Measurements from ENCODE around the gene TNFRSF4. TPM values are rescaled to one million over a fixed set of nuclear protein-coding genes. Genes with fewer than 3 reads are reported as not detected.
A peak's percentile ranks its signal among the peaks of the same experiment; 100 is the strongest.

TNFRSF4 gene
- polyA plus RNA-seq, 6 donors from 2014 or later = 0.18 to 0.36 (median 0.32) TPM; not detected in 3

GRCh38 chr1:1226566-1227362 lies 12.8 kb upstream of the TNFRSF4 start:
- ATAC-seq (ENCODE audit: low read depth in 2 of 2) = no peak
- H3K4me3 Mint-ChIP-seq = no peak overlapping the region
- no peak overlapping the region for H3K27ac Mint-ChIP-seq
- H3K4me1 Mint-ChIP-seq = peaks cover 20 to 44% (median 23%) of the 10 kb centered on the region in 3 donors
- peaks cover 0 to 8% of the 10 kb centered on the region in 2 donors for H3K36me3 Mint-ChIP-seq
- H3K27me3 Mint-ChIP-seq = no peaks in the 10 kb centered on the region
- DNase-seq = no peak
- H3K9me3 Mint-ChIP-seq = no peaks in the 10 kb centered on the region

- H3K9me3 Mint-ChIP-seq = no peaks in the 10 kb centered on the region
- peaks cover 0 to 8% of the 10 kb centered on the region in 2 donors for H3K36me3 Mint-ChIP-seq
- ATAC-seq (ENCODE audit: low read depth in 2 of 2) = no peak
- peak overlapping the region in 2 of 8 donors; percentile 41 to 47 for H3K4me3 Mint-ChIP-seq
- H3K27ac Mint-ChIP-seq = no peak overlapping the region
- peaks cover 19 to 41% (median 20%) of the 10 kb centered on the region in 3 donors for H3K4me1 Mint-ChIP-seq
- DNase-seq = no peak
- no peaks in the 10 kb centered on the region for H3K27me3 Mint-ChIP-seq
Measured at GRCh38 chr1:1225913-1226312, 12.0 kb upstream of the TNFRSF4 start.

GRCh38 chr1:1225238-1225845 lies 11.4 kb upstream of the TNFRSF4 start:
- Mint-ChIP-seq H3K27me3 (no peaks in the 10 kb centered on the region), H3K4me3 (peak overlapping the region in 1 of 8 donors; percentile 41), H3K4me1 (peaks cover 16 to 37% (median 16%) of the 10 kb centered on the region in 3 donors), H3K36me3 (peaks cover 0 to 8% of the 10 kb centered on the region in 2 donors), H3K27ac (peak overlapping the region in 1 of 6 donors; percentile 15), H3K9me3 (no peaks in the 10 kb centered on the region)
- DNase-seq (no peak), ATAC-seq (ENCODE audit: low read depth in 2 of 2) (no peak)

GRCh38 chr1:1223891-1224290 lies 9.9 kb upstream of the TNFRSF4 start:
- DNase-seq = no peak
- peaks cover 8 to 25% (median 10%) of the 10 kb centered on the region in 3 donors for H3K4me1 Mint-ChIP-seq
- no peaks in the 10 kb centered on the region for H3K9me3 Mint-ChIP-seq
- ATAC-seq (ENCODE audit: low read depth in 2 of 2) = no peak
- H3K36me3 Mint-ChIP-seq = peaks cover 0 to 8% of the 10 kb centered on the region in 2 donors
- no peak overlapping the region for H3K27ac Mint-ChIP-seq
- no peaks in the 10 kb centered on the region for H3K27me3 Mint-ChIP-seq
- no peak overlapping the region for H3K4me3 Mint-ChIP-seq

GRCh38 chr1:1223321-1223720 lies 9.4 kb upstream of the TNFRSF4 start:
- H3K9me3 Mint-ChIP-seq = no peaks in the 10 kb centered on the region
- no peaks in the 10 kb centered on the region for H3K27me3 Mint-ChIP-seq
- peaks cover 10 to 25% (median 10%) of the 10 kb centered on the region in 3 donors for H3K4me1 Mint-ChIP-seq
- ATAC-seq (ENCODE audit: low read depth in 2 of 2) = no peak
- H3K36me3 Mint-ChIP-seq = peaks cover 0 to 8% of the 10 kb centered on the region in 2 donors
- H3K4me3 Mint-ChIP-seq = no peak overlapping the region
- DNase-seq = no peak
- peak overlapping the region in 1 of 6 donors; percentile 95 for H3K27ac Mint-ChIP-seq

GRCh38 chr1:1222575-1223225 lies 8.7 kb upstream of the TNFRSF4 start:
- no peaks in the 10 kb centered on the region for H3K9me3 Mint-ChIP-seq
- peaks cover 0 to 8% of the 10 kb centered on the region in 2 donors for H3K36me3 Mint-ChIP-seq
- H3K4me3 Mint-ChIP-seq = no peak overlapping the region
- H3K27ac Mint-ChIP-seq = peak overlapping the region in 2 of 6 donors; percentile 65 to 95
- no peak for ATAC-seq (ENCODE audit: low read depth in 2 of 2)
- peaks cover 10 to 25% (median 12%) of the 10 kb centered on the region in 3 donors for H3K4me1 Mint-ChIP-seq
- H3K27me3 Mint-ChIP-seq = no peaks in the 10 kb centered on the region
- no peak for DNase-seq

GRCh38 chr1:1221887-1222574 lies 8.1 kb upstream of the TNFRSF4 start:
- peaks cover 10 to 25% (median 12%) of the 10 kb centered on the region in 3 donors for H3K4me1 Mint-ChIP-seq
- DNase-seq (no peak), ATAC-seq (ENCODE audit: low read depth in 2 of 2) (no peak)
- peaks cover 0 to 8% of the 10 kb centered on the region in 2 donors for H3K36me3 Mint-ChIP-seq
- H3K27ac Mint-ChIP-seq = no peak overlapping the region
- H3K9me3 Mint-ChIP-seq = no peaks in the 10 kb centered on the region
- no peak overlapping the region for H3K4me3 Mint-ChIP-seq
- no peaks in the 10 kb centered on the region for H3K27me3 Mint-ChIP-seq

- DNase-seq (no peak), ATAC-seq (ENCODE audit: low read depth in 2 of 2) (no peak)
- Mint-ChIP-seq H3K9me3 (no peaks in the 10 kb centered on the region), H3K27ac (no peak overlapping the region), H3K36me3 (peaks cover 0 to 8% of the 10 kb centered on the region in 2 donors), H3K4me3 (peak overlapping the region in 1 of 8 donors; percentile 21), H3K4me1 (peaks cover 10 to 28% (median 12%) of the 10 kb centered on the region in 3 donors), H3K27me3 (no peaks in the 10 kb centered on the region)
Measured at GRCh38 chr1:1220197-1220596, 6.2 kb upstream of the TNFRSF4 start.

GRCh38 chr1:1219341-1219740 lies 5.4 kb upstream of the TNFRSF4 start:
- ATAC-seq (ENCODE audit: low read depth in 2 of 2) (no peak), DNase-seq (no peak)
- H3K4me3 Mint-ChIP-seq = no peak overlapping the region
- H3K9me3 Mint-ChIP-seq = no peaks in the 10 kb centered on the region
- H3K36me3 Mint-ChIP-seq = peaks cover 0 to 8% of the 10 kb centered on the region in 2 donors
- H3K4me1 Mint-ChIP-seq = peaks cover 7 to 31% (median 21%) of the 10 kb centered on the region in 3 donors
- peak overlapping the region in 1 of 6 donors; percentile 57 for H3K27ac Mint-ChIP-seq
- H3K27me3 Mint-ChIP-seq = no peaks in the 10 kb centered on the region

GRCh38 chr1:1218524-1219200 lies 4.7 kb upstream of the TNFRSF4 start:
- Mint-ChIP-seq H3K27me3 (no peaks in the 10 kb centered on the region), H3K36me3 (peaks cover 0 to 8% of the 10 kb centered on the region in 2 donors), H3K27ac (no peak overlapping the region), H3K4me1 (peaks cover 7 to 30% (median 24%) of the 10 kb centered on the region in 3 donors), H3K4me3 (no peak overlapping the region), H3K9me3 (no peaks in the 10 kb centered on the region)
- DNase-seq (no peak), ATAC-seq (ENCODE audit: low read depth in 2 of 2) (no peak)

- Mint-ChIP-seq H3K9me3 (no peaks in the 10 kb centered on the region), H3K27me3 (no peaks in the 10 kb centered on the region), H3K36me3 (peaks cover 0 to 2% of the 10 kb centered on the region in 2 donors), H3K4me1 (peaks cover 7 to 25% (median 24%) of the 10 kb centered on the region in 3 donors), H3K27ac (peak overlapping the region in 2 of 6 donors; percentile 9 to 69), H3K4me3 (no peak overlapping the region)
- ATAC-seq (ENCODE audit: low read depth in 2 of 2) (peak in 1 of 2 donors; percentile 12), DNase-seq (no peak)
Measured at GRCh38 chr1:1217621-1218523, 3.9 kb upstream of the TNFRSF4 start.
